Measurements from ENCODE around the gene TLN1. TPM values are rescaled to one million over a fixed set of nuclear protein-coding genes. Genes with fewer than 3 reads are reported as not detected.

TLN1 gene
- total and polyA plus RNA-seq, 8 donors: 152 to 471 (median 191) TPM

- Histone ChIP-seq H3K4me3 (peak overlapping the region; percentile 80 to 83), H3K36me3 (peaks cover 0 to 39% of the 10 kb centered on the region in 2 donors), H3K27me3 (no peaks in the 10 kb centered on the region), H3K9me3 (no peaks in the 10 kb centered on the region), H3K27ac (peak overlapping the region; percentile 96 to 97), H3K4me1 (peaks cover 38 to 60% of the 10 kb centered on the region in 2 donors)
- intact Hi-C loops (cut with DNase I): no loop called here
- DNase-seq (peak in 1 of 4 donors; percentile 32), ATAC-seq (peak; percentile 0)
- no peak for TF ChIP-seq CTCF (IDR thresholded peaks at IDR 0.05)
Measured at GRCh38 chr9:35732800-35733541, 976 bp upstream of the TLN1 start.

GRCh38 chr9:35731415-35732184 lies 395 bp downstream of the TLN1 start:
- Histone ChIP-seq H3K4me3 (peak overlapping the region; percentile 80 to 83), H3K27ac (peak overlapping the region; percentile 96 to 97), H3K4me1 (peaks cover 52 to 70% of the 10 kb centered on the region in 2 donors), H3K27me3 (no peaks in the 10 kb centered on the region), H3K9me3 (no peaks in the 10 kb centered on the region), H3K36me3 (peaks cover 0 to 32% of the 10 kb centered on the region in 2 donors)
- intact Hi-C loops (cut with DNase I): no loop called here
- ATAC-seq (no peak), DNase-seq (peak in 1 of 4 donors; percentile 32)
- no peak for TF ChIP-seq CTCF (IDR thresholded peaks at IDR 0.05)

GRCh38 chr9:35730486-35730854 lies 1.5 kb downstream of the TLN1 start:
- Histone ChIP-seq H3K4me1 (peaks cover 59 to 69% of the 10 kb centered on the region in 2 donors), H3K9me3 (no peaks in the 10 kb centered on the region), H3K27ac (peak overlapping the region; percentile 96 to 97), H3K36me3 (peaks cover 0 to 32% of the 10 kb centered on the region in 2 donors), H3K4me3 (peak overlapping the region; percentile 80 to 83), H3K27me3 (no peaks in the 10 kb centered on the region)
- intact Hi-C loops (cut with DNase I): no loop called here
- DNase-seq (no peak), ATAC-seq (no peak)
- no peak for TF ChIP-seq CTCF (IDR thresholded peaks at IDR 0.05)

GRCh38 chr9:35729700-35730485 lies 2.1 kb downstream of the TLN1 start:
- H3K4me3 ChIP-seq: peak overlapping the region; percentile 18 to 83
- intact Hi-C loops (cut with DNase I): loop anchor here in 1 of 2 donors (10.0 kb wide), 1 partner anchor 65 kb away; the partner anchor contains the start of gene ARHGEF39
- H3K27ac ChIP-seq: peak overlapping the region; percentile 96 to 97
- peaks cover 59 to 71% of the 10 kb centered on the region in 2 donors for H3K4me1 ChIP-seq
- DNase-seq (peak in 3 of 4 donors; percentile 52 to 93 (median 87)), ATAC-seq (no peak)
- TF ChIP-seq CTCF (IDR thresholded peaks at IDR 0.05): peak; percentile 36 to 58
- no peaks in the 10 kb centered on the region for H3K9me3 ChIP-seq
- H3K36me3 ChIP-seq: peaks cover 0 to 32% of the 10 kb centered on the region in 2 donors
- no peaks in the 10 kb centered on the region for H3K27me3 ChIP-seq
